Large intestine (tissue), 12 donors: Measurements from ENCODE around the gene CMTM4. TPM values are rescaled to one million over a fixed set of nuclear protein-coding genes. Genes with fewer than 3 reads are reported as not detected.

Experiments
- DNase-seq, 2 donors: peaks; one replicate each; pipeline versions ENCODE4 v3.0.0 to v3.0.0-alpha.2; 2013
- H3K27ac ChIP-seq: one replicate; pipeline ENCODE4 v1.5.1; 2013; ENCODE audit warnings: low read length
- H3K27me3 ChIP-seq: 2 replicates; pipeline ENCODE4 v1.6.1; 2013; ENCODE audit warnings: low read length; ENCODE audit not compliant: control insufficient read depth, insufficient read depth
- H3K36me3 ChIP-seq: 2 replicates; pipeline ENCODE4 v1.6.1; 2013; ENCODE audit warnings: low read length; ENCODE audit not compliant: control insufficient read depth, insufficient read depth
- H3K4me1 ChIP-seq: one replicate; pipeline ENCODE4 v1.6.1; 2013; ENCODE audit warnings: low read length; ENCODE audit not compliant: control insufficient read depth, insufficient read depth
- H3K4me3 ChIP-seq: one replicate; pipeline ENCODE4 v1.5.1; 2013; ENCODE audit warnings: low read length
- H3K9me3 ChIP-seq: one replicate; pipeline ENCODE4 v1.6.1; 2013; ENCODE audit warnings: mild to moderate bottlenecking, low read depth, low read length, moderate library complexity; ENCODE audit not compliant: control insufficient read depth
- WGBS: methylation state at CpG from one replicate; pipeline ENCODE4 v1.1.5; 2013; ENCODE audit warnings: low lambda C conversion rate; ENCODE audit not compliant: insufficient coverage; 5-methylcytosine and 5-hydroxymethylcytosine counted together
- long read RNA-seq, 11 donors: transcript quantifications; one replicate each; lab custom pipeline, GENCODE V29; 2026
- polyA plus RNA-seq: library from polyadenylated mRNA; unstranded; fragments of 120-200 nt; gene quantifications from one replicate; pipeline ENCODE4 v1.2.1, GENCODE V29; 2013

The CMTM4 gene
- 52.1 TPM for polyA plus RNA-seq
- long read RNA-seq, donor 1, full-length matches to known transcripts = 12 of 12 reads
- long read RNA-seq, donor 1, partial matches to known transcripts = 0 of 12 reads
- long read RNA-seq, donor 1, other reads (novel, unspliced or antisense) = 0 of 12 reads
- long read RNA-seq, donor 2, full-length matches to known transcripts = 39 of 39 reads
- long read RNA-seq, donor 2, partial matches to known transcripts = 0 of 39 reads
- long read RNA-seq, donor 2, other reads (novel, unspliced or antisense) = 0 of 39 reads
- long read RNA-seq, donor 3 = 0 reads
- long read RNA-seq, donor 4, full-length matches to known transcripts = 4 of 4 reads
- long read RNA-seq, donor 4, partial matches to known transcripts = 0 of 4 reads
- long read RNA-seq, donor 4, other reads (novel, unspliced or antisense) = 0 of 4 reads
- long read RNA-seq, donor 5, full-length matches to known transcripts = 12 of 12 reads
- long read RNA-seq, donor 5, partial matches to known transcripts = 0 of 12 reads
- long read RNA-seq, donor 5, other reads (novel, unspliced or antisense) = 0 of 12 reads
- long read RNA-seq, donor 6, full-length matches to known transcripts = 36 of 36 reads
- long read RNA-seq, donor 6, partial matches to known transcripts = 0 of 36 reads
- long read RNA-seq, donor 6, other reads (novel, unspliced or antisense) = 0 of 36 reads
- long read RNA-seq, donor 7, full-length matches to known transcripts = 21 of 21 reads
- long read RNA-seq, donor 7, partial matches to known transcripts = 0 of 21 reads
- long read RNA-seq, donor 7, other reads (novel, unspliced or antisense) = 0 of 21 reads
- long read RNA-seq, donor 8, full-length matches to known transcripts = 21 of 21 reads
- long read RNA-seq, donor 8, partial matches to known transcripts = 0 of 21 reads
- long read RNA-seq, donor 8, other reads (novel, unspliced or antisense) = 0 of 21 reads
- long read RNA-seq, donor 9, full-length matches to known transcripts = 20 of 20 reads
- long read RNA-seq, donor 9, partial matches to known transcripts = 0 of 20 reads
- long read RNA-seq, donor 9, other reads (novel, unspliced or antisense) = 0 of 20 reads
- long read RNA-seq, donor 10, full-length matches to known transcripts = 22 of 27 reads
- long read RNA-seq, donor 10, partial matches to known transcripts = 0 of 27 reads
- long read RNA-seq, donor 10, other reads (novel, unspliced or antisense) = 5 of 27 reads
- long read RNA-seq, donor 11, full-length matches to known transcripts = 14 of 14 reads
- long read RNA-seq, donor 11, partial matches to known transcripts = 0 of 14 reads
- long read RNA-seq, donor 11, other reads (novel, unspliced or antisense) = 0 of 14 reads

GRCh38 chr16:66696669-66697630 lies at the start of gene CMTM4:
Gene CMTM4, minus strand, starts transcription at chr16:66696743. Its CDS starts 218 bp downstream, at chr16:66696525.
- no CpG with 5 or more reads among the region's 84 CpGs for WGBS
- H3K27ac ChIP-seq = peak within 1 kb of the TSS; percentile 75
- H3K9me3 ChIP-seq = no peaks in the 10 kb centered on the region
- H3K4me1 ChIP-seq = peaks cover 7% of the 10 kb centered on the region
- peak within 1 kb of the TSS; percentile 86 for H3K4me3 ChIP-seq
- H3K36me3 ChIP-seq = no peaks in the 10 kb centered on the region
- no peaks in the 10 kb centered on the region for H3K27me3 ChIP-seq
- DNase-seq = peak; percentile 89 to 93

GRCh38 chr16:66746048-66746447 lies 49.5 kb upstream of the CMTM4 start:
- H3K27ac ChIP-seq = no peak overlapping the region
- H3K36me3 ChIP-seq = peaks cover 77% of the 10 kb centered on the region
- H3K27me3 ChIP-seq = no peaks in the 10 kb centered on the region
- H3K4me3 ChIP-seq = no peak overlapping the region
- 100% methylated on average over 1 of the region's 3 CpGs for WGBS
- H3K9me3 ChIP-seq = no peaks in the 10 kb centered on the region
- no peak for DNase-seq
- H3K4me1 ChIP-seq = peaks cover 30% of the 10 kb centered on the region

GRCh38 chr16:66741950-66742808 lies 45.6 kb upstream of the CMTM4 start:
- 60% methylated on average over 1 of the region's 10 CpGs for WGBS
- peak overlapping the region; percentile 88 for H3K27ac ChIP-seq
- no peaks in the 10 kb centered on the region for H3K9me3 ChIP-seq
- H3K36me3 ChIP-seq = peaks cover 83% of the 10 kb centered on the region
- no peaks in the 10 kb centered on the region for H3K27me3 ChIP-seq
- DNase-seq = no peak
- H3K4me3 ChIP-seq = no peak overlapping the region
- peaks cover 27% of the 10 kb centered on the region for H3K4me1 ChIP-seq

- peaks cover 27% of the 10 kb centered on the region for H3K4me1 ChIP-seq
- peaks cover 83% of the 10 kb centered on the region for H3K36me3 ChIP-seq
- 80% methylated on average over 1 of the region's 10 CpGs for WGBS
- no peaks in the 10 kb centered on the region for H3K27me3 ChIP-seq
- H3K9me3 ChIP-seq = no peaks in the 10 kb centered on the region
- H3K4me3 ChIP-seq = no peak overlapping the region
- peak; percentile 56 to 64 for DNase-seq
- H3K27ac ChIP-seq = peak overlapping the region; percentile 88
These were observed 44.8 kb upstream of the CMTM4 start for GRCh38 chr16:66741169-66741900.

GRCh38 chr16:66740533-66740932 lies 44.0 kb upstream of the CMTM4 start:
- H3K4me1 ChIP-seq = peaks cover 27% of the 10 kb centered on the region
- H3K36me3 ChIP-seq = peaks cover 85% of the 10 kb centered on the region
- no peaks in the 10 kb centered on the region for H3K27me3 ChIP-seq
- DNase-seq = peak; percentile 80 to 92
- no peaks in the 10 kb centered on the region for H3K9me3 ChIP-seq
- WGBS = 0% methylated on average over 1 of the region's 2 CpGs
- peak overlapping the region; percentile 88 for H3K27ac ChIP-seq
- H3K4me3 ChIP-seq = no peak overlapping the region

- Histone ChIP-seq H3K27ac (peak overlapping the region; percentile 88), H3K9me3 (no peaks in the 10 kb centered on the region), H3K27me3 (no peaks in the 10 kb centered on the region), H3K4me3 (no peak overlapping the region), H3K36me3 (peaks cover 85% of the 10 kb centered on the region), H3K4me1 (peaks cover 27% of the 10 kb centered on the region)
- DNase-seq = peak in 1 of 2 donors; percentile 40
- WGBS = no CpG with 5 or more reads among the region's 2 CpGs
These were observed 43.5 kb upstream of the CMTM4 start for GRCh38 chr16:66740010-66740409.

- no peaks in the 10 kb centered on the region for H3K27me3 ChIP-seq
- no peak overlapping the region for H3K27ac ChIP-seq
- peaks cover 85% of the 10 kb centered on the region for H3K36me3 ChIP-seq
- no CpG with 5 or more reads among the region's 4 CpGs for WGBS
- DNase-seq = no peak
- no peaks in the 10 kb centered on the region for H3K9me3 ChIP-seq
- H3K4me1 ChIP-seq = peaks cover 11% of the 10 kb centered on the region
- H3K4me3 ChIP-seq = no peak overlapping the region
These were observed 39.3 kb upstream of the CMTM4 start for GRCh38 chr16:66735891-66736290.

- no peaks in the 10 kb centered on the region for H3K9me3 ChIP-seq
- no peaks in the 10 kb centered on the region for H3K4me1 ChIP-seq
- no peak overlapping the region for H3K4me3 ChIP-seq
- WGBS = 83% methylated on average over 2 of the region's 7 CpGs
- no peak overlapping the region for H3K27ac ChIP-seq
- DNase-seq = no peak
- peaks cover 87% of the 10 kb centered on the region for H3K36me3 ChIP-seq
- no peaks in the 10 kb centered on the region for H3K27me3 ChIP-seq
These were observed 34.6 kb upstream of the CMTM4 start for GRCh38 chr16:66731101-66731500.
